ENCODE measurements around the gene SLC39A7. TPM values are rescaled to one million over a fixed set of nuclear protein-coding genes. Genes with fewer than 3 reads are reported as not detected.

The SLC39A7 gene
- polyA plus RNA-seq, 6 donors from 2014 or later = 15.6 to 26.0 (median 17.6) TPM

- peak overlapping the region; percentile 89 to 95 (median 92) for H3K4me3 Mint-ChIP-seq
- peaks cover 20 to 40% (median 38%) of the 10 kb centered on the region in 3 donors for H3K4me1 Mint-ChIP-seq
- DNase-seq (peak; percentile 95), ATAC-seq (ENCODE audit: low read depth in 2 of 2) (peak; percentile 86)
- peak overlapping the region; percentile 91 to 99 (median 97) for H3K27ac Mint-ChIP-seq
- H3K36me3 Mint-ChIP-seq = peaks cover 5 to 7% of the 10 kb centered on the region in 2 donors
- peaks cover 0 to 4% (median 0%) of the 10 kb centered on the region in 3 donors for H3K27me3 Mint-ChIP-seq
- H3K9me3 Mint-ChIP-seq = no peaks in the 10 kb centered on the region
Measured at GRCh38 chr6:33248932-33249731, 48.5 kb downstream of the SLC39A7 start.

GRCh38 chr6:33249732-33250630, 49.3 kb downstream of the SLC39A7 start:
- peak overlapping the region; percentile 83 to 99 (median 95) for H3K27ac Mint-ChIP-seq
- DNase-seq = no peak

GRCh38 chr6:33250731-33251130, 50.1 kb downstream of the SLC39A7 start:
- Mint-ChIP-seq H3K9me3 (no peaks in the 10 kb centered on the region), H3K27me3 (peaks cover 0 to 4% (median 0%) of the 10 kb centered on the region in 3 donors), H3K36me3 (peaks cover 5 to 7% of the 10 kb centered on the region in 2 donors), H3K4me1 (peaks cover 20 to 40% (median 38%) of the 10 kb centered on the region in 3 donors), H3K27ac (peak overlapping the region in 3 of 6 donors; percentile 29 to 91 (median 87)), H3K4me3 (peak overlapping the region in 5 of 8 donors; percentile 70 to 95 (median 92))
- DNase-seq = no peak
- ATAC-seq (ENCODE audit: low read depth in 2 of 2) = no peak

More at GRCh38 chr6:33249732-33250630, 49.3 kb downstream of the SLC39A7 start:
- no peak for ATAC-seq (ENCODE audit: low read depth in 2 of 2)
- Mint-ChIP-seq H3K4me1 (peaks cover 20 to 40% (median 38%) of the 10 kb centered on the region in 3 donors), H3K27me3 (peaks cover 0 to 4% (median 0%) of the 10 kb centered on the region in 3 donors), H3K36me3 (peaks cover 5 to 7% of the 10 kb centered on the region in 2 donors), H3K4me3 (peak overlapping the region; percentile 89 to 95 (median 92)), H3K9me3 (no peaks in the 10 kb centered on the region)

- peaks cover 0 to 3% (median 0%) of the 10 kb centered on the region in 3 donors for H3K27me3 Mint-ChIP-seq
- H3K4me3 Mint-ChIP-seq = peak overlapping the region in 3 of 8 donors; percentile 35 to 71 (median 66)
- no peak for ATAC-seq (ENCODE audit: low read depth in 2 of 2)
- peaks cover 20 to 40% (median 38%) of the 10 kb centered on the region in 3 donors for H3K4me1 Mint-ChIP-seq
- DNase-seq = no peak
- H3K9me3 Mint-ChIP-seq = no peaks in the 10 kb centered on the region
- peak overlapping the region in 1 of 6 donors; percentile 74 for H3K27ac Mint-ChIP-seq
- H3K36me3 Mint-ChIP-seq = peaks cover 5 to 7% of the 10 kb centered on the region in 2 donors
Measured at GRCh38 chr6:33251395-33252012, 50.8 kb downstream of the SLC39A7 start.

- no peaks in the 10 kb centered on the region for H3K27me3 Mint-ChIP-seq
- no peaks in the 10 kb centered on the region for H3K9me3 Mint-ChIP-seq
- H3K4me1 Mint-ChIP-seq = peaks cover 20 to 40% (median 37%) of the 10 kb centered on the region in 3 donors
- no peak for ATAC-seq (ENCODE audit: low read depth in 2 of 2)
- no peak overlapping the region for H3K4me3 Mint-ChIP-seq
- no peak for DNase-seq
- peaks cover 5 to 7% of the 10 kb centered on the region in 2 donors for H3K36me3 Mint-ChIP-seq
- H3K27ac Mint-ChIP-seq = peak overlapping the region in 1 of 6 donors; percentile 71
Measured at GRCh38 chr6:33252759-33253158, 52.1 kb downstream of the SLC39A7 start.

Other genes starting within 250 kb of the SLC39A7 start
- 1,000 to 10,000 TPM; 1,101 to 1,557 (median 1,371) TPM for gene HLA-DMA, start 247.8 kb upstream of the SLC39A7 start, polyA plus RNA-seq (ENCODE audit: low read depth in 6 of 6)
- 100 to 1,000 TPM in 1 of 6 donors, 10 to 100 TPM in 5; 26.9 to 148 (median 48.5) TPM for gene BRD2, start 232.3 kb upstream of the SLC39A7 start, polyA plus RNA-seq (ENCODE audit: low read depth in 6 of 6)
- gene HLA-DOA, start 191.3 kb upstream of the SLC39A7 start, polyA plus RNA-seq (ENCODE audit: low read depth in 6 of 6) = 100 to 1,000 TPM; 219 to 598 (median 388) TPM
- 1,000 to 10,000 TPM; 2,534 to 3,526 (median 2,823) TPM for gene HLA-DPA1, start 127.2 kb upstream of the SLC39A7 start, polyA plus RNA-seq (ENCODE audit: low read depth in 6 of 6)
- gene HLA-DPB1, start 124.9 kb upstream of the SLC39A7 start, polyA plus RNA-seq (ENCODE audit: low read depth in 6 of 6) = 1,000 to 10,000 TPM; 1,951 to 3,267 (median 2,600) TPM
- gene COL11A2, start 8.4 kb upstream of the SLC39A7 start, polyA plus RNA-seq (ENCODE audit: low read depth in 6 of 6) = under 1 TPM in 2 of 6 donors, not detected in 4; 0.09 to 0.30 TPM
- 10 to 100 TPM in 1 of 6 donors, 1 to 10 TPM in 5; 2.2 to 10.8 (median 7.4) TPM for gene RXRB, start 202 bp upstream of the SLC39A7 start, polyA plus RNA-seq (ENCODE audit: low read depth in 6 of 6)
- gene HSD17B8, start 3.8 kb downstream of the SLC39A7 start, polyA plus RNA-seq (ENCODE audit: low read depth in 6 of 6) = 10 to 100 TPM; 13.8 to 24.1 (median 21.6) TPM
- gene RING1, start 7.6 kb downstream of the SLC39A7 start, polyA plus RNA-seq (ENCODE audit: low read depth in 6 of 6) = 10 to 100 TPM in 1 of 6 donors, 1 to 10 TPM in 5; 2.8 to 12.1 (median 7.4) TPM
- 10 to 100 TPM in 5 of 6 donors, 1 to 10 TPM in 1; 5.3 to 18.9 (median 14.4) TPM for gene VPS52, start 71.0 kb downstream of the SLC39A7 start, polyA plus RNA-seq (ENCODE audit: low read depth in 6 of 6)
- over 10,000 TPM in 1 of 6 donors, 1,000 to 10,000 TPM in 5; 6,561 to 10,092 (median 8,290) TPM for gene RPS18, start 71.2 kb downstream of the SLC39A7 start, polyA plus RNA-seq (ENCODE audit: low read depth in 6 of 6)
- 10 to 100 TPM; 18.3 to 31.6 (median 22.2) TPM for gene B3GALT4, start 76.3 kb downstream of the SLC39A7 start, polyA plus RNA-seq (ENCODE audit: low read depth in 6 of 6)
- 10 to 100 TPM; 50.5 to 78.0 (median 59.3) TPM for gene WDR46, start 88.4 kb downstream of the SLC39A7 start, polyA plus RNA-seq (ENCODE audit: low read depth in 6 of 6)
- 10 to 100 TPM; 29.4 to 47.8 (median 41.3) TPM for gene PFDN6, start 88.7 kb downstream of the SLC39A7 start, polyA plus RNA-seq (ENCODE audit: low read depth in 6 of 6)
- 10 to 100 TPM; 15.5 to 39.0 (median 17.2) TPM for gene RGL2, start 98.1 kb downstream of the SLC39A7 start, polyA plus RNA-seq (ENCODE audit: low read depth in 6 of 6)
- gene TAPBP, start 113.2 kb downstream of the SLC39A7 start, polyA plus RNA-seq (ENCODE audit: low read depth in 6 of 6) = 100 to 1,000 TPM; 450 to 564 (median 508) TPM
- 10 to 100 TPM; 19.2 to 29.9 (median 23.8) TPM for gene ZBTB22, start 116.9 kb downstream of the SLC39A7 start, polyA plus RNA-seq (ENCODE audit: low read depth in 6 of 6)
- gene DAXX, start 122.1 kb downstream of the SLC39A7 start, polyA plus RNA-seq (ENCODE audit: low read depth in 6 of 6) = 100 to 1,000 TPM in 3 of 6 donors, 10 to 100 TPM in 3; 61.4 to 140 (median 102) TPM
- gene KIFC1, start 191.0 kb downstream of the SLC39A7 start, polyA plus RNA-seq (ENCODE audit: low read depth in 6 of 6) = under 1 TPM in 3 of 6 donors, not detected in 3; 0.36 to 0.45 (median 0.36) TPM
- gene PHF1, start 210.1 kb downstream of the SLC39A7 start, polyA plus RNA-seq (ENCODE audit: low read depth in 6 of 6) = 10 to 100 TPM; 48.9 to 82.3 (median 55.5) TPM
- gene CUTA, start 217.2 kb downstream of the SLC39A7 start, polyA plus RNA-seq (ENCODE audit: low read depth in 6 of 6) = 100 to 1,000 TPM; 237 to 281 (median 263) TPM
- gene SYNGAP1, start 219.2 kb downstream of the SLC39A7 start, polyA plus RNA-seq (ENCODE audit: low read depth in 6 of 6) = 1 to 10 TPM in 1 of 6 donors, under 1 TPM in 4, not detected in 1; 0.25 to 1.9 (median 0.48) TPM